ENCODE results near the gene DFFA. TPM values are rescaled to one million over a fixed set of nuclear protein-coding genes. Genes with fewer than 3 reads are reported as not detected.

Gene DFFA
- total RNA-seq, 1 experiment from 2014 or later, result 94.1 TPM

DNA sequence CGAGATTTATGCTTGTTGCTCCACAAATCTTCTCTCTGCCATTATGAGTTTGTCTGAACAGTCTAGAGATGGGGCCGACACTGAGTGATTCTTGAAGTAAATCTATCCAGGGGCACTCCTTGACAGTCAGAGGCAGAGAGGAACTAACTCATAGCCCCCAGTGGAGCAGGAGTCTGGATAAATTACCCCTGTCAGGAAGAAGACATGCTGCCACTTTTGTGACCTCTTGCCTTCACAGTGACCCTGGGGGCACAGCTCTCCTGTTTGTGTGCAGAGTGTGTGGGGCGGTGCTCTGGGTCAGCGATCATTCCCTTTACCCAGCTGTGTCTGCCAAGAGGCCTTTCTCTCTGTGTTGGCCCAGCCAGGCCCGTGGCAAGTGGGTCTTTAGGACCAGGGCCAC, 31.9 kb upstream of the DFFA start:
- Histone ChIP-seq H2AFZ (ENCODE audit: low read length) (no peak overlapping the region), H3K27me3 (ENCODE audit: insufficient read depth, low read length) (no peaks in the 10 kb centered on the region), H2BK5ac (ENCODE audit: insufficient read length, low read length) (no peak overlapping the region), H4K20me1 (ENCODE audit: control insufficient read depth, insufficient read depth, insufficient read length) (no peaks in the 10 kb centered on the region), H2BK12ac (ENCODE audit: insufficient read length, low read depth, low read length) (no peak overlapping the region), H3K9ac (ENCODE audit: extremely low read depth, insufficient read length, low read length) (no peak overlapping the region), H3K18ac (ENCODE audit: insufficient read length, low read depth, low read length) (no peak overlapping the region), H3K56ac (ENCODE audit: insufficient read length, low read depth, low read length) (no peak overlapping the region), H3K27ac (ENCODE audit: insufficient read length, low read depth, low read length) (no peak overlapping the region), H3K79me2 (ENCODE audit: insufficient read depth, low read length) (peaks cover 3% of the 10 kb centered on the region; the same call in 1 of the 2 replicates), H2BK120ac (ENCODE audit: low read depth, low read length, poor library complexity, severe bottlenecking) (no peak overlapping the region), H3K23ac (ENCODE audit: insufficient read length, low read depth, low read length) (no peak overlapping the region), H3K9me3 (ENCODE audit: control insufficient read depth, low read depth, low read length) (no peaks in the 10 kb centered on the region), H2BK15ac (ENCODE audit: low read depth, low read length) (no peak overlapping the region), H3K4me2 (ENCODE audit: insufficient read depth, insufficient read length, low read length) (no peak overlapping the region), H4K91ac (ENCODE audit: insufficient read length, low read depth, low read length) (no peak overlapping the region), H3K79me1 (ENCODE audit: insufficient read depth, low read depth, low read length, poor library complexity, severe bottlenecking) (peaks cover 6% of the 10 kb centered on the region), H3K14ac (ENCODE audit: insufficient read depth, low read length) (no peak overlapping the region), H3T11ph (ENCODE audit: low read length) (no peak overlapping the region), H4K8ac (replicated peaks; ENCODE audit: insufficient read length, low read depth, low read length) (no peak overlapping the region), H2AK5ac (ENCODE audit: insufficient read length, low read length) (no peak overlapping the region), H3K4me1 (ENCODE audit: insufficient read depth, low read length) (no peaks in the 10 kb centered on the region; the same call in 1 of the 2 replicates), H4K5ac (ENCODE audit: insufficient read length, low read depth, low read length) (no peak overlapping the region), H3K4ac (ENCODE audit: low read depth, low read length) (no peak overlapping the region), H3K23me2 (ENCODE audit: insufficient read length, low read depth, low read length, poor library complexity, severe bottlenecking) (no peaks in the 10 kb centered on the region), H2BK20ac (ENCODE audit: low read depth, low read length, poor library complexity, severe bottlenecking) (no peak overlapping the region)
- no peaks in the 10 kb centered on the region for H3K27me3 Mint-ChIP-seq (ENCODE audit: low read depth)
- TF ChIP-seq, protein P1, sequence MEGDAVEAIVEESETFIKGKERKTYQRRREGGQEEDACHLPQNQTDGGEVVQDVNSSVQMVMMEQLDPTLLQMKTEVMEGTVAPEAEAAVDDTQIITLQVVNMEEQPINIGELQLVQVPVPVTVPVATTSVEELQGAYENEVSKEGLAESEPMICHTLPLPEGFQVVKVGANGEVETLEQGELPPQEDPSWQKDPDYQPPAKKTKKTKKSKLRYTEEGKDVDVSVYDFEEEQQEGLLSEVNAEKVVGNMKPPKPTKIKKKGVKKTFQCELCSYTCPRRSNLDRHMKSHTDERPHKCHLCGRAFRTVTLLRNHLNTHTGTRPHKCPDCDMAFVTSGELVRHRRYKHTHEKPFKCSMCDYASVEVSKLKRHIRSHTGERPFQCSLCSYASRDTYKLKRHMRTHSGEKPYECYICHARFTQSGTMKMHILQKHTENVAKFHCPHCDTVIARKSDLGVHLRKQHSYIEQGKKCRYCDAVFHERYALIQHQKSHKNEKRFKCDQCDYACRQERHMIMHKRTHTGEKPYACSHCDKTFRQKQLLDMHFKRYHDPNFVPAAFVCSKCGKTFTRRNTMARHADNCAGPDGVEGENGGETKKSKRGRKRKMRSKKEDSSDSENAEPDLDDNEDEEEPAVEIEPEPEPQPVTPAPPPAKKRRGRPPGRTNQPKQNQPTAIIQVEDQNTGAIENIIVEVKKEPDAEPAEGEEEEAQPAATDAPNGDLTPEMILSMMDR (conservative IDR thresholded peaks at IDR 0.05), result no peak
- H3K4me3 Mint-ChIP-seq, result no peak overlapping the region
- H3K36me3 Mint-ChIP-seq (ENCODE audit: insufficient read depth in 1 of 3, low read depth in 3 of 3), result no peaks in the 10 kb centered on the region
- no peak for DNase-seq
- no peak overlapping the region for H3K27ac Mint-ChIP-seq
- no CpG with 5 or more reads among the region's 5 CpGs for WGBS (ENCODE audit: extremely low coverage, insufficient read length, low lambda C conversion rate)
- H3K9me3 Mint-ChIP-seq, result no peaks in the 10 kb centered on the region
- peaks cover 15% of the 10 kb centered on the region in 2 experiments for H3K4me1 Mint-ChIP-seq
